Measurements from ENCODE around the gene THRB. TPM values are rescaled to one million over a fixed set of nuclear protein-coding genes. Genes with fewer than 3 reads are reported as not detected.
A peak's percentile ranks its signal among the peaks of the same experiment; 100 is the strongest.

Gene THRB
- total and polyA plus RNA-seq, 8 donors = 3.6 to 47.3 (median 14.5) TPM

- H3K4me3 ChIP-seq = no peak overlapping the region
- H3K4me1 ChIP-seq = peaks cover 16 to 43% (median 28%) of the 10 kb centered on the region in 4 donors
- peaks cover 0 to 8% (median 6%) of the 10 kb centered on the region in 4 donors for H3K9me3 ChIP-seq
- H3K36me3 ChIP-seq = peaks cover 0 to 12% (median 0%) of the 10 kb centered on the region in 4 donors
- TF ChIP-seq POLR2A (IDR thresholded peaks at IDR 0.05) = no peak
- TF ChIP-seq POLR2AphosphoS5 (IDR thresholded peaks at IDR 0.05) = no peak
- no peak for TF ChIP-seq EP300 (IDR thresholded peaks at IDR 0.05)
- intact Hi-C loops (cut with DNase I; ENCODE audit: low total_unique reads) = no loop called here
- H3K27ac ChIP-seq = no peak overlapping the region
- no peaks in the 10 kb centered on the region for H3K27me3 ChIP-seq
- no peak for DNase-seq
Measured at GRCh38 chr3:24291646-24292045, 203.0 kb downstream of the THRB start.

GRCh38 chr3:24290596-24290995 lies 204.1 kb downstream of the THRB start:
- DNase-seq = no peak
- Histone ChIP-seq H3K36me3 (peaks cover 0 to 12% (median 0%) of the 10 kb centered on the region in 4 donors), H3K4me1 (peaks cover 16 to 38% (median 28%) of the 10 kb centered on the region in 4 donors), H3K27me3 (no peaks in the 10 kb centered on the region), H3K27ac (peak overlapping the region in 1 of 5 donors; percentile 38), H3K9me3 (peaks cover 0 to 8% (median 6%) of the 10 kb centered on the region in 4 donors), H3K4me3 (no peak overlapping the region)
- TF ChIP-seq CTCF (IDR thresholded peaks at IDR 0.05) = no peak
- TF ChIP-seq POLR2A (IDR thresholded peaks at IDR 0.05) = no peak
- no peak for TF ChIP-seq EP300 (IDR thresholded peaks at IDR 0.05)
- no peak for TF ChIP-seq POLR2AphosphoS5 (IDR thresholded peaks at IDR 0.05)
- 73 to 87% (median 77%) methylated on average over 3 of the region's 3 CpGs for WGBS, 5 donors
- intact Hi-C loops (cut with DNase I; ENCODE audit: low total_unique reads) = no loop called here

GRCh38 chr3:24288496-24289236 lies 206.0 kb downstream of the THRB start:
- peak; percentile 36 to 51 for DNase-seq
- 26 to 52% (median 35%) methylated on average over 8 of the region's 8 CpGs for WGBS, 5 donors
- TF ChIP-seq EP300 (IDR thresholded peaks at IDR 0.05) (no peak), POLR2AphosphoS5 (IDR thresholded peaks at IDR 0.05) (no peak), CTCF (IDR thresholded peaks at IDR 0.05) (no peak), POLR2A (IDR thresholded peaks at IDR 0.05) (no peak)
- Histone ChIP-seq H3K27me3 (no peaks in the 10 kb centered on the region), H3K36me3 (peaks cover 0 to 2% (median 0%) of the 10 kb centered on the region in 4 donors), H3K9me3 (no peaks in the 10 kb centered on the region), H3K27ac (peak overlapping the region in 4 of 5 donors; percentile 31 to 69 (median 64)), H3K4me3 (no peak overlapping the region), H3K4me1 (peaks cover 16 to 38% (median 28%) of the 10 kb centered on the region in 4 donors)
- intact Hi-C loops (cut with DNase I; ENCODE audit: low total_unique reads) = no loop called here

- Histone ChIP-seq H3K4me1 (peaks cover 16 to 38% (median 28%) of the 10 kb centered on the region in 4 donors), H3K9me3 (no peaks in the 10 kb centered on the region), H3K27me3 (no peaks in the 10 kb centered on the region), H3K27ac (peak overlapping the region; percentile 28 to 69 (median 62)), H3K4me3 (no peak overlapping the region), H3K36me3 (no peaks in the 10 kb centered on the region)
- TF ChIP-seq CTCF (IDR thresholded peaks at IDR 0.05) (no peak), POLR2AphosphoS5 (IDR thresholded peaks at IDR 0.05) (no peak)
- intact Hi-C loops (cut with DNase I; ENCODE audit: low total_unique reads) = no loop called here
- WGBS, 5 donors = 13 to 34% (median 24%) methylated on average over 3 of the region's 3 CpGs
- DNase-seq = peak in 1 of 2 donors; percentile 60
Measured at GRCh38 chr3:24287755-24288450, 206.7 kb downstream of the THRB start.
